Heart left ventricle (tissue), 16 donors: Measurements from ENCODE around the gene FSHR. TPM values are rescaled to one million over a fixed set of nuclear protein-coding genes. Genes with fewer than 3 reads are reported as not detected.

Experiments used
- ATAC-seq, 4 donors: fragments of 200-7000 bp; cut with Tn5 transposase; one replicate each; pipeline ENCODE4 v1.9.1; 2020 to 2022; ENCODE audit warnings: moderate library complexity in 4 of 4, mild to moderate bottlenecking in 3 of 4, moderate number of reproducible peaks in 1 of 4
- DNase-seq, 5 donors: peaks; one replicate each; pipeline ENCODE4 v3.0.0-alpha.2; 2020
- H3K27ac ChIP-seq, 12 donors: fragments of 200-600 bp; sonication (generic) in 4 of 12; one replicate each; pipeline versions ENCODE4 v1.5.0 to v1.8.0; 2016 to 2022; ENCODE audit warnings: mild to moderate bottlenecking in 2 of 12
- H3K27me3 ChIP-seq, 9 donors: fragments of 200-600 bp; sonication (generic) in 2 of 9; one replicate each; pipeline versions ENCODE4 v1.5.1 to v1.8.0; 2016 to 2022; ENCODE audit warnings: mild to moderate bottlenecking in 3 of 9
- H3K36me3 ChIP-seq, 9 donors: fragments of 200-600 bp; sonication (generic) in 2 of 9; one replicate each; pipeline versions ENCODE4 v1.5.0 to v1.8.0; 2018 to 2022; ENCODE audit warnings: mild to moderate bottlenecking in 2 of 9
- H3K4me1 ChIP-seq, 12 donors: fragments of 200-600 bp; sonication (generic) in 4 of 12; one replicate each; pipeline versions ENCODE4 v1.5.0 to v1.8.0; 2016 to 2022; ENCODE audit warnings: mild to moderate bottlenecking in 3 of 12
- H3K4me3 ChIP-seq, 12 donors: fragments of 200-600 bp; sonication (generic) in 4 of 12; one replicate each; pipeline versions ENCODE4 v1.5.0 to v1.8.0; 2017 to 2022; ENCODE audit warnings: mild to moderate bottlenecking in 9 of 12, moderate library complexity in 4 of 12
- H3K9me3 ChIP-seq, 12 donors: fragments of 200-600 bp; sonication (generic) in 4 of 12; one replicate each; pipeline versions ENCODE4 v1.5.0 to v1.8.0; 2016 to 2022; ENCODE audit warnings: mild to moderate bottlenecking in 1 of 12
- CTCF ChIP-seq, 12 donors: fragments of 200-600 bp; sonication (generic) in 4 of 12; IDR thresholded peaks; one replicate each; pipeline versions ENCODE4 v1.5.0 to v1.8.0; 2018 to 2022; ENCODE audit warnings: antibody characterized with exemption in 12 of 12, mild to moderate bottlenecking in 5 of 12
- POLR2A ChIP-seq, 2 donors: fragments of 450-650 bp; IDR thresholded peaks; one replicate each; pipeline ENCODE4 v1.6.1; 2017; ENCODE audit warnings: antibody characterized with exemption in 2 of 2, mild to moderate bottlenecking in 2 of 2, moderate library complexity in 2 of 2
- WGBS, 4 donors: extraction: QIAGEN DNeasy Blood & Tissue Kit in 2 of 4; methylation state at CpG; one replicate each; pipeline versions ENCODE4 v1.1.5 to v1.1.7; 2013 to 2018; 5-methylcytosine and 5-hydroxymethylcytosine counted together
- intact Hi-C, 10 donors: fragments of 100-400 bp; cut with DNase I; formaldehyde crosslinking; loops; one replicate each; pipeline versions ENCODE4 v1.11.1 to v1.14.2; 2022
- polyA plus RNA-seq, 2 donors: library from polyadenylated mRNA; stranded (reverse); fragments of 200-250 nt; gene quantifications; one replicate each; pipeline ENCODE4 v1.2.3, GENCODE V29; 2013
- total RNA-seq, 9 donors: library from RNA; depleted of rRNA in 2 of 9; stranded (reverse); fragments of >200 nt in 2 of 9; fragmentation: NEBNext Ultra II Directional in 3 of 9; extraction: Animal tissue kit (Norgen Biotek cat#: 25700) in 3 of 9; gene quantifications; one replicate each; pipeline versions ENCODE4 v1.1.0 to v1.2.4, GENCODE V29; 2016 to 2023
- donor health status: ischemic (EF 13 %, LVEDD 7.1; RV severe dilation, severe dysfunction).
- donor health status: healthy with polysubstance abuse.
- donor health status: DM: no; HTN: yes; CAD: no.
- donor health status: DM: no; HTN: no; CAD: no.
- donor health status: ischemic (EF 25% LVEDD 6.9; RV normal size, moderate dysfunction).
- donor health status: ischemic (EF 25% LVEDD 5.7; RV mildly dilated, moderate dysfunction).
- donor health status: healthy.
- donor health status: DM: yes; HTN: yes; CAD: no.
- donor health status: ischemic (EF 35%, LVEDD 5.7; RV mildly dilated, moderate dysfunction).
- donor health status: nonischemic (EF 11% LVEDD 7.7; RV severe dilation, severe dysfunction).
- donor health status: DM: yes; HTN: yes; CAD: no.
- donor health status: PGD.
- donor health status: ischemic (EF 29% LVEDD 5.4; RV normal size, mild dysfunction).
- donor health status: nonischemic (EF 23%, LVEDD 6.1; RV moderate dilation, normal function).

Gene FSHR
- total and polyA plus RNA-seq, 11 donors, result 0.19 to 0.75 (median 0.39) TPM; not detected in 5

DNA sequence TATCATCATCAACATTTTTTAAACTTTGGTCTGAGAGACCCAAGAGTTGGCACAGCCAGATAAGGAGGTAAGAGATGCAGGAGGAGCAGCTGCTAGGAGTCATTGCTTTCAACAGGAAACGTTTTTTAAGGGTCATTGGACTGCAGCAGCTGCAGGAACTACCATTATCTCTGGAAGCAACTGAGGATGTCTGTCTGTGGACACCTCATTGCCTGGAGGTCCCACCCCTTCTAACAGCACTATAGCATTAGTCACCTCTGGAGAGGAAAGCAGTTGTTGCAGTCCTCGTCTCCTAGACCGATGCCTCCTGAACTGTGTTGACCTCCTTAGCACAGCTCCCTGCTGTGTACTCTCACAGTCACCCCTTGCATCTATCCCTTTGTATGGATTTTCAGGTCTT is 21.5 kb upstream of the FSHR start:
- ATAC-seq (no peak), DNase-seq (no peak)
- 44 to 51% (median 46%) methylated on average over 3 of the region's 3 CpGs for WGBS, 4 donors
- intact Hi-C loops, result no loop called here
- Histone ChIP-seq H3K27me3 (no peaks in the 10 kb centered on the region), H3K36me3 (no peaks in the 10 kb centered on the region), H3K4me1 (no peaks in the 10 kb centered on the region), H3K27ac (no peak overlapping the region), H3K9me3 (no peaks in the 10 kb centered on the region), H3K4me3 (no peak overlapping the region)
- no peak for TF ChIP-seq CTCF (IDR thresholded peaks at IDR 0.05)
- no peak for TF ChIP-seq POLR2A (IDR thresholded peaks at IDR 0.05)

DNA sequence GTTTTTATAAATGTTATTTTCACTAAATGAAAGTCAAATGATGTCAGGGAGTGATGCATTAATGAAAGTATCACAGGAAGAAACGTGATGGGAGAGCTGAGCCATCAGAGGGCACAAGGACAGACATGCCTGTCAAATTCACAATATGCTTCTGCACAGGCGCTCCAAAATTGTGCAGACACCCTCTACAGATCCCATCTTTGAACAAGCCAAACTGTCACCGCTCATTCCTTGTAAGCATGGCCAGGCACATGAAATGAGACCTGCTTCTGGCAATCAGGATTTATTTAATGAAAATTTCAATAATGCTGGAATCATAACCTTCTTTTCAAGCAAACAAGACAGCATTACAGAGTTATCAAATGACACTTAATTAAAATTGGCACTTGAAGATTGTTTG is 20.4 kb upstream of the FSHR start:
- H3K4me3 ChIP-seq, result no peak overlapping the region
- no peak overlapping the region for H3K27ac ChIP-seq
- H3K4me1 ChIP-seq, result no peaks in the 10 kb centered on the region
- peaks cover 0 to 4% (median 0%) of the 10 kb centered on the region in 12 donors for H3K9me3 ChIP-seq
- TF ChIP-seq CTCF (IDR thresholded peaks at IDR 0.05), result no peak
- no peak for TF ChIP-seq POLR2A (IDR thresholded peaks at IDR 0.05)
- no peak for DNase-seq
- intact Hi-C loops, result no loop called here
- H3K36me3 ChIP-seq, result no peaks in the 10 kb centered on the region
- no peaks in the 10 kb centered on the region for H3K27me3 ChIP-seq
- ATAC-seq, result no peak
- 52 to 60% (median 57%) methylated on average over 3 of the region's 3 CpGs for WGBS, 4 donors

GRCh38 chr2:49167131-49167530 is 12.8 kb upstream of the FSHR start:
- DNase-seq, result no peak

DNA sequence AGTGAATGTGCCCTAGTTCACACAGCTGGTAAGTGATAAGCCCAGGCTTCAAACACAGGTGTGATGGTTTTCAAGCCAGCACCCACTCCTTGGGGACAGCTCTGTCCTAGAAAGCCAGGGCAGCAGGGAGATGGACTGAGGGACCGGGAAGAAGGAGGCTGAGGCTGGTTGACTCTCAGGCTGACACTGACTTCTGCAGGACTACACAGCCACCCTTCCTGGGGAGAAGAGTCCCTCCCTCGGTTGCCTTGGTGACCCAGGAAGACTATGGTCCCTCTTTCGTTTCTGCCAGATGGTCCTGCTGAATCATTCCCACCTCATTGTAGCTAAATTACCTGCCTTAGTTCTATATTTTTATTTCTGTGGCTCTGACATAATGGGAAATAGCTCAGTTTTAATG is 11.3 kb upstream of the FSHR start:
- Histone ChIP-seq H3K9me3 (peaks cover 0 to 8% (median 0%) of the 10 kb centered on the region in 12 donors), H3K4me3 (no peak overlapping the region), H3K27me3 (no peaks in the 10 kb centered on the region), H3K27ac (no peak overlapping the region), H3K4me1 (no peaks in the 10 kb centered on the region), H3K36me3 (no peaks in the 10 kb centered on the region)
- ATAC-seq (no peak), DNase-seq (no peak)
- WGBS, 4 donors, result 67 to 76% (median 69%) methylated on average over 3 of the region's 3 CpGs
- TF ChIP-seq POLR2A (IDR thresholded peaks at IDR 0.05) (no peak), CTCF (IDR thresholded peaks at IDR 0.05) (no peak)
- intact Hi-C loops, result no loop called here

More at GRCh38 chr2:49167131-49167530, 12.8 kb upstream of the FSHR start:
- Histone ChIP-seq H3K4me1 (no peaks in the 10 kb centered on the region), H3K4me3 (no peak overlapping the region), H3K27me3 (no peaks in the 10 kb centered on the region), H3K9me3 (peaks cover 0 to 8% (median 0%) of the 10 kb centered on the region in 12 donors), H3K27ac (no peak overlapping the region), H3K36me3 (no peaks in the 10 kb centered on the region)
- ATAC-seq, result no peak
- intact Hi-C loops, result no loop called here
- TF ChIP-seq CTCF (IDR thresholded peaks at IDR 0.05), result no peak
